PC-3 (cell line): ENCODE results near the gene AUP1.

ENCODE experiments used
- CTCF ChIP-seq: fragments of 300-600 bp; sonication (generic); conservative IDR thresholded peaks from 2 replicates; pipeline ENCODE4 v1.5.1; 2017; ENCODE audit warnings: antibody characterized with exemption, low read depth, mild to moderate bottlenecking, low read length
- EZH2 ChIP-seq: fragments of 300-600 bp; sonication (generic); IDR thresholded peaks from one replicate; pipeline ENCODE4 v1.6.1; 2017; ENCODE audit warnings: antibody characterized with exemption, mild to moderate bottlenecking, low read length; ENCODE audit not compliant: unreplicated experiment

GRCh38 chr2:74573747-74574562, 44.4 kb upstream of the AUP1 start:
- no peak for TF ChIP-seq CTCF
- no peak for TF ChIP-seq EZH2
